H9 (cell line): ENCODE data around the gene CDKAL1. TPM values are rescaled to one million over a fixed set of nuclear protein-coding genes. Genes with fewer than 3 reads are reported as not detected.

Experiments used
- DNase-seq: peaks from one replicate; pipeline ENCODE4 v3.0.0-alpha.2; 2017
- H2AFZ ChIP-seq: one replicate; pipeline ENCODE4 v1.6.1; 2013; ENCODE audit warnings: mild to moderate bottlenecking, low read length, control low read depth, moderate library complexity
- H2AK5ac ChIP-seq: 2 replicates; pipeline ENCODE4 v1.6.1; 2013; ENCODE audit warnings: low read length, control low read depth, mixed read lengths; ENCODE audit not compliant: insufficient read length
- H2BK120ac ChIP-seq: one replicate; pipeline ENCODE4 v1.6.1; 2013; ENCODE audit warnings: low read depth, mild to moderate bottlenecking, low read length, control low read depth, inconsistent platforms; ENCODE audit not compliant: poor library complexity, severe bottlenecking
- H2BK12ac ChIP-seq: 2 replicates; pipeline ENCODE4 v1.6.1; 2013; ENCODE audit warnings: low read length, control low read depth, mixed read lengths, low read depth; ENCODE audit not compliant: insufficient read length
- H2BK15ac ChIP-seq: 2 replicates; pipeline ENCODE4 v1.6.1; 2013; ENCODE audit warnings: low read depth, low read length, control low read depth
- H2BK20ac ChIP-seq: one replicate; pipeline ENCODE4 v1.6.1; 2013; ENCODE audit warnings: low read depth, mild to moderate bottlenecking, low read length, control low read depth, inconsistent platforms; ENCODE audit not compliant: poor library complexity, severe bottlenecking
- H2BK5ac ChIP-seq: 2 replicates; pipeline ENCODE4 v1.6.1; 2013; ENCODE audit warnings: low read length, control low read depth, mixed read lengths; ENCODE audit not compliant: insufficient read length
- H3K14ac ChIP-seq: 2 replicates; pipeline ENCODE4 v1.6.1; 2013; ENCODE audit warnings: low read length, control low read depth; ENCODE audit not compliant: insufficient read depth
- H3K18ac ChIP-seq: 2 replicates; pipeline ENCODE4 v1.6.1; 2013; ENCODE audit warnings: low read depth, mild to moderate bottlenecking, mixed read lengths, low read length, control low read depth; ENCODE audit not compliant: insufficient read length
- H3K23ac ChIP-seq: 2 replicates; pipeline ENCODE4 v1.6.1; 2013; ENCODE audit warnings: low read length, control low read depth, mixed read lengths, low read depth; ENCODE audit not compliant: insufficient read length
- H3K23me2 ChIP-seq: 2 replicates; pipeline ENCODE4 v1.6.1; 2013; ENCODE audit warnings: low read depth, mild to moderate bottlenecking, mixed read lengths, low read length, control low read depth; ENCODE audit not compliant: insufficient read length, poor library complexity, severe bottlenecking
- H3K27ac ChIP-seq: 2 replicates; pipeline ENCODE4 v1.5.1; 2013; ENCODE audit warnings: low read length, control low read depth, mixed read lengths, low read depth; ENCODE audit not compliant: insufficient read length
- H3K27me3 ChIP-seq: 2 replicates; pipeline ENCODE4 v1.6.1; 2013; ENCODE audit warnings: low read length, control low read depth, inconsistent platforms; ENCODE audit not compliant: insufficient read depth
- H3K4ac ChIP-seq: 2 replicates; pipeline ENCODE4 v1.6.1; 2013; ENCODE audit warnings: low read depth, mild to moderate bottlenecking, control low read depth, inconsistent platforms, low read length, moderate library complexity
- H3K4me1 ChIP-seq: 2 replicates; pipeline ENCODE4 v1.6.1; 2013; ENCODE audit warnings: low read length, control low read depth, inconsistent platforms; ENCODE audit not compliant: insufficient read depth
- H3K4me2 ChIP-seq: 2 replicates; pipeline ENCODE4 v1.6.1; 2013; ENCODE audit warnings: low read length, control low read depth, mixed read lengths; ENCODE audit not compliant: insufficient read length, insufficient read depth
- H3K56ac ChIP-seq: 2 replicates; pipeline ENCODE4 v1.6.1; 2013; ENCODE audit warnings: low read depth, mild to moderate bottlenecking, mixed read lengths, low read length, control low read depth; ENCODE audit not compliant: insufficient read length
- H3K79me1 ChIP-seq: 2 replicates; pipeline ENCODE4 v1.6.1; 2013; ENCODE audit warnings: low read depth, mild to moderate bottlenecking, moderate library complexity, low read length, control low read depth, inconsistent platforms; ENCODE audit not compliant: insufficient read depth, poor library complexity, severe bottlenecking
- H3K79me2 ChIP-seq: 2 replicates; pipeline ENCODE4 v1.6.1; 2013; ENCODE audit warnings: low read length, control low read depth, inconsistent platforms; ENCODE audit not compliant: insufficient read depth
- H3K9ac ChIP-seq: 2 replicates; pipeline ENCODE4 v1.6.1; 2013; ENCODE audit warnings: low read length, control low read depth, mixed read lengths; ENCODE audit not compliant: insufficient read length; ENCODE audit errors: extremely low read depth
- H3K9me3 ChIP-seq: one replicate; pipeline ENCODE4 v1.6.1; 2013; ENCODE audit warnings: low read depth, low read length, inconsistent platforms; ENCODE audit not compliant: control insufficient read depth
- H3T11ph ChIP-seq: one replicate; pipeline ENCODE4 v1.6.1; 2013; ENCODE audit warnings: mild to moderate bottlenecking, low read length, control low read depth, inconsistent platforms
- H4K20me1 ChIP-seq: one replicate; pipeline ENCODE4 v1.6.1; 2013; ENCODE audit not compliant: control insufficient read depth, insufficient read length, insufficient read depth
- H4K5ac ChIP-seq: 2 replicates; pipeline ENCODE4 v1.6.1; 2013; ENCODE audit warnings: low read depth, mild to moderate bottlenecking, mixed read lengths, low read length, control low read depth; ENCODE audit not compliant: insufficient read length
- H4K8ac ChIP-seq: replicated peaks from 2 replicates; pipeline ENCODE4 v1.6.1; 2013; ENCODE audit warnings: low read length, control low read depth, mixed read lengths, low read depth; ENCODE audit not compliant: insufficient read length
- H4K91ac ChIP-seq: 2 replicates; pipeline ENCODE4 v1.6.1; 2013; ENCODE audit warnings: low read depth, mild to moderate bottlenecking, moderate library complexity, mixed read lengths, low read length, control low read depth; ENCODE audit not compliant: insufficient read length
- H3K27ac Mint-ChIP-seq, 3 experiments: 2 replicates in 2 of 3; 3 replicates in 1 of 3; pipeline ENCODE4 v1.8.0; 2020 to 2021; ENCODE audit warnings: mixed read lengths in 3 of 3, mild to moderate bottlenecking in 1 of 3, moderate library complexity in 1 of 3
- H3K27me3 Mint-ChIP-seq: 2 replicates; pipeline ENCODE4 v1.8.0; 2021; ENCODE audit warnings: low read depth, mild to moderate bottlenecking, moderate library complexity, mixed read lengths
- H3K36me3 Mint-ChIP-seq, 3 experiments: 2 replicates in 2 of 3; 3 replicates in 1 of 3; pipeline ENCODE4 v1.8.0; 2020 to 2021; ENCODE audit warnings: low read depth in 3 of 3, mixed read lengths in 3 of 3; ENCODE audit not compliant: insufficient read depth in 1 of 3
- H3K4me1 Mint-ChIP-seq, 2 experiments: 2 replicates each; pipeline ENCODE4 v1.8.0; 2020; ENCODE audit warnings: mixed read lengths in 2 of 2
- H3K4me3 Mint-ChIP-seq, 2 experiments: 2 replicates in 1 of 2; 3 replicates in 1 of 2; pipeline ENCODE4 v1.8.0; 2020 to 2021; ENCODE audit warnings: mild to moderate bottlenecking in 2 of 2, mixed read lengths in 2 of 2, moderate library complexity in 1 of 2
- H3K9me3 Mint-ChIP-seq, 2 experiments: 2 replicates in 1 of 2; 3 replicates in 1 of 2; pipeline ENCODE4 v1.8.0; 2020; ENCODE audit warnings: mild to moderate bottlenecking in 2 of 2, mixed read lengths in 2 of 2, moderate library complexity in 1 of 2
- WGBS: extraction: QIAGEN DNeasy Blood & Tissue Kit; methylation state at CpG from one replicate; pipeline ENCODE4 v1.1.7; 2013; ENCODE audit warnings: missing lambda C conversion rate, low lambda C conversion rate, mixed read lengths; ENCODE audit not compliant: insufficient read length; ENCODE audit errors: extremely low coverage; 5-methylcytosine and 5-hydroxymethylcytosine counted together
- total RNA-seq: library from RNA; stranded (reverse); gene quantifications from 2 replicates; pipeline ENCODE4 v1.2.1, GENCODE V29; 2021
- TF ChIP-seq, protein P1 (sequence below): fragments of 200-600 bp; sonication (generic); conservative IDR thresholded peaks from 3 replicates; pipeline ENCODE4 v1.8.0; 2021; ENCODE audit warnings: antibody characterized with exemption, mild to moderate bottlenecking

The CDKAL1 gene
- total RNA-seq, 1 experiment from 2014 or later: 23.0 TPM

DNA sequence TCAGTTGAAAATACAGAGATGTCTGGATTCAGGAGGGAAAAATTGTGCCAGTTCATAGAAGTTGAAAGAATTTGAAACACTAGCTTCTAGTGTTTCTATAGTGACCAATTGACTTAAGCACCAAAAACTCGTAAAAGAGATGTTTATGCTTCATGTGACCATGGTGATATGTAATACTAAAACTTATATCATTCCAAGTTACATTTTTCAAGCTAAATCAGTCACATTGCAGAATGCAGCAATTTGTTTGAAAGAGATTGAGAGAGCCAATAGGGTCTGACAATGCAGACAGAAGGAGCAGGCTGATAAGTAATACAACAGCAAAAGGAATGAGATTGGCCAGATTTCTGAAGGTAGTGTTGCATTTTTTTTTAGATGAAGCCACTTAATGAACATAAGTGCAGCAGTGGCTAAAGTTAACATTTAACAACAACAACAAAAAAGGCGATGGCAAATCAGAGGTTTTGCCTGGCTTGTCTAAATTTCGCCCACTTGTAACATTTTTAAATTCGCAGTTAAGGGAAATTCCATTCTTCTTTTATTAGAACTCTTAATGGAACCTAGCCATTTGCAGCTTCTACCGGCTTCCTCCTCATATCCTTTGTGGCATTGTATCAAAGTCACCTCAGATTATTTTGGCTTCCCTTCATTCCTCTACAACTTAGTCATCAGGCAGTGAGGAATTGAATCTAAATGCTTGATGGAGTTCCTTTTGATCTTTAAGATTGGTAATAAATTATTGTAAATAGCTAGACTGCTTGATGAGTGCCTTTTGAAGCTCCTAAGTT, 575.3 kb downstream of the CDKAL1 start:
- Histone ChIP-seq H2BK5ac (no peak overlapping the region), H2BK12ac (no peak overlapping the region), H3K27me3 (no peaks in the 10 kb centered on the region), H3K4me1 (peaks cover 2% of the 10 kb centered on the region; the same call in 1 of the 2 replicates), H2BK120ac (no peak overlapping the region), H2AFZ (no peak overlapping the region), H3K18ac (no peak overlapping the region), H3K79me2 (no peaks in the 10 kb centered on the region), H3K79me1 (no peaks in the 10 kb centered on the region), H4K5ac (no peak overlapping the region), H3K27ac (no peak overlapping the region), H3K9me3 (no peaks in the 10 kb centered on the region), H3K56ac (no peak overlapping the region), H3K23me2 (no peaks in the 10 kb centered on the region), H3K4ac (no peak overlapping the region), H2BK20ac (no peak overlapping the region), H3K23ac (no peak overlapping the region), H3K14ac (no peak overlapping the region), H4K20me1 (no peaks in the 10 kb centered on the region), H4K8ac (no peak overlapping the region), H3K4me2 (no peak overlapping the region), H3K9ac (no peak overlapping the region), H3T11ph (no peak overlapping the region), H2BK15ac (no peak overlapping the region), H4K91ac (no peak overlapping the region), H2AK5ac (no peak overlapping the region)
- Mint-ChIP-seq H3K9me3 (no peaks in the 10 kb centered on the region), H3K4me1 (peaks cover 30 to 33% of the 10 kb centered on the region in 2 experiments), H3K27ac (peak overlapping the region in 2 of 3 experiments; percentile 11 to 46; a peak in 3 of 7 replicates), H3K4me3 (no peak overlapping the region), H3K27me3 (no peaks in the 10 kb centered on the region), H3K36me3 (no peaks in the 10 kb centered on the region)
- WGBS: no CpG with 5 or more reads among the region's 5 CpGs
- no peak for DNase-seq
- TF ChIP-seq, protein P1, sequence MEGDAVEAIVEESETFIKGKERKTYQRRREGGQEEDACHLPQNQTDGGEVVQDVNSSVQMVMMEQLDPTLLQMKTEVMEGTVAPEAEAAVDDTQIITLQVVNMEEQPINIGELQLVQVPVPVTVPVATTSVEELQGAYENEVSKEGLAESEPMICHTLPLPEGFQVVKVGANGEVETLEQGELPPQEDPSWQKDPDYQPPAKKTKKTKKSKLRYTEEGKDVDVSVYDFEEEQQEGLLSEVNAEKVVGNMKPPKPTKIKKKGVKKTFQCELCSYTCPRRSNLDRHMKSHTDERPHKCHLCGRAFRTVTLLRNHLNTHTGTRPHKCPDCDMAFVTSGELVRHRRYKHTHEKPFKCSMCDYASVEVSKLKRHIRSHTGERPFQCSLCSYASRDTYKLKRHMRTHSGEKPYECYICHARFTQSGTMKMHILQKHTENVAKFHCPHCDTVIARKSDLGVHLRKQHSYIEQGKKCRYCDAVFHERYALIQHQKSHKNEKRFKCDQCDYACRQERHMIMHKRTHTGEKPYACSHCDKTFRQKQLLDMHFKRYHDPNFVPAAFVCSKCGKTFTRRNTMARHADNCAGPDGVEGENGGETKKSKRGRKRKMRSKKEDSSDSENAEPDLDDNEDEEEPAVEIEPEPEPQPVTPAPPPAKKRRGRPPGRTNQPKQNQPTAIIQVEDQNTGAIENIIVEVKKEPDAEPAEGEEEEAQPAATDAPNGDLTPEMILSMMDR: no peak
